IMR-90 (cell line): Measurements from ENCODE around the gene AOX1. TPM values are rescaled to one million over a fixed set of nuclear protein-coding genes. Genes with fewer than 3 reads are reported as not detected.

ENCODE experiments used
- ATAC-seq: fragments of 200-7000 bp; cut with Tn5 transposase; 2 replicates; pipeline ENCODE4 v1.9.1; 2020; ENCODE audit warnings: low read depth, mild to moderate bottlenecking, moderate library complexity
- BruUV-seq: library from RNA; stranded (reverse); fragments of 400-500 nt; replicated peaks from 2 replicates; lab custom pipeline; 2021; lab: Mats Ljungman, UMichigan
- CTCF ChIA-PET: fragments of 300-600 bp; formaldehyde crosslinking; extraction: SDS; loops from one replicate; lab custom pipeline; 2021; ENCODE audit warnings: antibody characterized with exemption; lab: Yijun Ruan, JAX
- POLR2A ChIA-PET: fragments of 300-600 bp; sonication (Branson Sonifier 250); formaldehyde crosslinking; loops from one replicate; lab custom pipeline; 2022; ENCODE audit warnings: antibody characterized with exemption; ENCODE audit not compliant: unreplicated experiment; lab: Charles Lee
- DNase-seq: peaks from one replicate; pipeline ENCODE4 v3.0.0; 2013
- H2AFZ ChIP-seq: replicated peaks from 2 replicates; pipeline ENCODE3; 2013; ENCODE audit warnings: low read length, mild to moderate bottlenecking; ENCODE audit not compliant: poor library complexity
- H2AK5ac ChIP-seq: 2 replicates; pipeline ENCODE4 v1.6.1; 2013; ENCODE audit warnings: low read depth, low read length, inconsistent platforms
- H2AK9ac ChIP-seq: replicated peaks from 2 replicates; pipeline ENCODE3; 2013; ENCODE audit warnings: mild to moderate bottlenecking, low read depth, low read length, moderate library complexity; ENCODE audit not compliant: poor library complexity
- H2BK120ac ChIP-seq: 2 replicates; pipeline ENCODE4 v1.6.1; 2013; ENCODE audit warnings: low read depth, low read length, inconsistent platforms
- H2BK15ac ChIP-seq: 3 replicates; pipeline ENCODE4 v1.6.1; 2013; ENCODE audit warnings: low read depth, low read length, inconsistent platforms
- H2BK20ac ChIP-seq: 2 replicates; pipeline ENCODE4 v1.6.1; 2013; ENCODE audit warnings: low read depth, mild to moderate bottlenecking, inconsistent platforms, low read length, moderate library complexity
- H2BK5ac ChIP-seq: 2 replicates; pipeline ENCODE4 v1.6.1; 2013; ENCODE audit warnings: mild to moderate bottlenecking, low read depth, low read length, inconsistent platforms; ENCODE audit not compliant: poor library complexity, severe bottlenecking
- H3K14ac ChIP-seq: replicated peaks from 2 replicates; pipeline ENCODE4 v1.6.1; 2013; ENCODE audit warnings: low read depth, low read length, inconsistent platforms
- H3K18ac ChIP-seq: 2 replicates; pipeline ENCODE4 v1.6.1; 2013; ENCODE audit warnings: low read depth, low read length, control low read depth
- H3K23ac ChIP-seq: 2 replicates; pipeline ENCODE4 v1.6.1; 2013; ENCODE audit warnings: low read depth, low read length, inconsistent platforms
- H3K27ac ChIP-seq: 2 replicates; pipeline ENCODE4 v1.5.1; 2013; ENCODE audit warnings: mild to moderate bottlenecking, control low read depth, low read length; ENCODE audit not compliant: insufficient read depth
- H3K27me3 ChIP-seq: 2 replicates; pipeline ENCODE4 v1.6.1; 2013; ENCODE audit warnings: low read length; ENCODE audit not compliant: control insufficient read depth, insufficient read depth
- H3K36me3 ChIP-seq: 2 replicates; pipeline ENCODE4 v1.6.1; 2013; ENCODE audit warnings: low read length, mixed read lengths; ENCODE audit not compliant: control insufficient read depth, insufficient read depth
- H3K4ac ChIP-seq: 2 replicates; pipeline ENCODE4 v1.6.1; 2013; ENCODE audit warnings: low read depth, low read length, inconsistent platforms
- H3K4me1 ChIP-seq: 2 replicates; pipeline ENCODE4 v1.6.1; 2013; ENCODE audit warnings: low read length, mixed read lengths; ENCODE audit not compliant: control insufficient read depth, insufficient read depth
- H3K4me2 ChIP-seq: 2 replicates; pipeline ENCODE4 v1.6.1; 2013; ENCODE audit warnings: low read depth, mild to moderate bottlenecking, control low read depth, low read length, moderate library complexity
- H3K4me3 ChIP-seq: 2 replicates; pipeline ENCODE4 v1.5.1; 2013; ENCODE audit warnings: low read depth, mild to moderate bottlenecking, control low read depth, low read length, moderate library complexity; ENCODE audit not compliant: insufficient read depth
- H3K56ac ChIP-seq: 2 replicates; pipeline ENCODE4 v1.6.1; 2013; ENCODE audit warnings: low read length, inconsistent platforms; ENCODE audit not compliant: insufficient read depth; ENCODE audit errors: extremely low read depth
- H3K79me1 ChIP-seq, 2 experiments: 2 replicates each; pipeline ENCODE4 v1.6.1; 2013; ENCODE audit warnings: low read length in 2 of 2, inconsistent platforms in 1 of 2, low read depth in 1 of 2
- H3K9ac ChIP-seq: 2 replicates; pipeline ENCODE4 v1.6.1; 2013; ENCODE audit warnings: low read depth, low read length, control low read depth
- H3K9me1 ChIP-seq: 2 replicates; pipeline ENCODE4 v1.6.1; 2013; ENCODE audit warnings: low read length, inconsistent platforms; ENCODE audit not compliant: insufficient read depth
- H3K9me3 ChIP-seq: 2 replicates; pipeline ENCODE4 v1.6.1; 2013; ENCODE audit warnings: low read length; ENCODE audit not compliant: control insufficient read depth, insufficient read depth
- H4K20me1 ChIP-seq: 2 replicates; pipeline ENCODE4 v1.6.1; 2013; ENCODE audit warnings: low read length, inconsistent platforms; ENCODE audit not compliant: insufficient read depth
- H4K5ac ChIP-seq: 2 replicates; pipeline ENCODE4 v1.6.1; 2013; ENCODE audit warnings: mild to moderate bottlenecking, low read depth, low read length, control low read depth
- H4K8ac ChIP-seq, 2 experiments: 2 replicates each; pipeline ENCODE4 v1.6.1; 2013; ENCODE audit warnings: low read depth in 2 of 2, low read length in 2 of 2, control low read depth in 1 of 2, inconsistent platforms in 1 of 2
- H4K91ac ChIP-seq: 2 replicates; pipeline ENCODE4 v1.6.1; 2013; ENCODE audit warnings: low read depth, low read length, inconsistent platforms; ENCODE audit not compliant: insufficient read depth
- BHLHE40 ChIP-seq: fragments of 150-350 bp; IDR thresholded peaks from 2 replicates; pipeline ENCODE4 v1.6.1; 2016; ENCODE audit warnings: mild to moderate bottlenecking, low read depth, low read length
- CEBPB ChIP-seq: IDR thresholded peaks from 2 replicates; pipeline ENCODE4 v1.6.1; 2012; ENCODE audit warnings: low read depth, low read length, improper control_type of control experiment
- CTCF ChIP-seq: conservative IDR thresholded peaks from 2 replicates; pipeline ENCODE4 v1.5.1; 2012; ENCODE audit warnings: mild to moderate bottlenecking, low read depth, low read length, improper control_type of control experiment
- ELK1 ChIP-seq: fragments of 150-350 bp; IDR thresholded peaks from 2 replicates; pipeline ENCODE4 v1.6.1; 2016; ENCODE audit warnings: low read depth, mild to moderate bottlenecking, low read length, moderate library complexity, borderline replicate concordance
- FOS ChIP-seq: fragments of 150-350 bp; IDR thresholded peaks from 2 replicates; pipeline ENCODE4 v1.6.1; 2016; ENCODE audit warnings: low read depth, low read length
- MAFK ChIP-seq: IDR thresholded peaks from 2 replicates; pipeline ENCODE4 v1.6.1; 2012; ENCODE audit warnings: low read depth, low read length, improper control_type of control experiment
- MAZ ChIP-seq: IDR thresholded peaks from 2 replicates; pipeline ENCODE4 v1.6.1; 2012; ENCODE audit warnings: low read depth, mild to moderate bottlenecking, low read length, improper control_type of control experiment, moderate library complexity, borderline replicate concordance
- MXI1 ChIP-seq: IDR thresholded peaks from 2 replicates; pipeline ENCODE4 v1.6.1; 2012; ENCODE audit warnings: low read depth, mild to moderate bottlenecking, low read length, moderate library complexity, borderline replicate concordance
- NFE2L2 ChIP-seq: fragments of 150-350 bp; IDR thresholded peaks from 2 replicates; pipeline ENCODE4 v1.6.1; 2016; ENCODE audit warnings: low read depth, mild to moderate bottlenecking, low read length
- RAD21 ChIP-seq: IDR thresholded peaks from 2 replicates; pipeline ENCODE4 v1.6.1; 2012; ENCODE audit warnings: low read length, improper control_type of control experiment
- RCOR1 ChIP-seq: IDR thresholded peaks from 2 replicates; pipeline ENCODE4 v1.6.1; 2012; ENCODE audit warnings: mild to moderate bottlenecking, low read length, improper control_type of control experiment; ENCODE audit not compliant: insufficient replicate concordance
- RFX5 ChIP-seq: IDR thresholded peaks from 2 replicates; pipeline ENCODE4 v1.8.0; 2012; ENCODE audit warnings: low read depth, mild to moderate bottlenecking, low read length, moderate library complexity
- WGBS, 2 experiments: methylation state at CpG; one replicate each; pipeline versions ENCODE4 v1.1.5 to v1.1.7; 2013; ENCODE audit warnings: missing lambda C conversion rate in 2 of 2; ENCODE audit not compliant: insufficient read length in 1 of 2; ENCODE audit errors: extremely low coverage in 2 of 2; 5-methylcytosine and 5-hydroxymethylcytosine counted together
- dilution Hi-C: fragments of 300-500 bp; cut with HindIII; formaldehyde crosslinking; loops from one replicate; pipeline ENCODE4 v1.14.3; 2018; ENCODE audit warnings: low sequenced_read_pairs; ENCODE audit not compliant: unreplicated experiment
- in situ Hi-C: fragments of 300-500 bp; cut with MboI; formaldehyde crosslinking; loops from 3 replicates; pipeline ENCODE4 v1.14.3; 2019; ENCODE audit warnings: low sequenced_read_pairs, inconsistent platforms, mixed read lengths
- intact Hi-C: fragments of 100-400 bp; cut with micrococcal nuclease; formaldehyde crosslinking; loops from 2 replicates; pipeline ENCODE4 v1.10.0; 2022
- polyA plus RNA-seq, 3 experiments: library from polyadenylated mRNA; depleted of rRNA; stranded (reverse); fragments of >200 nt; gene quantifications; 2 replicates each; pipeline ENCODE4 v1.2.3, GENCODE V29; 2012; ENCODE audit warnings: low replicate concordance in 1 of 3
- total RNA-seq: library from RNA; depleted of rRNA; stranded (reverse); fragments of >200 nt; gene quantifications from 2 replicates; pipeline ENCODE4 v1.2.3, GENCODE V29; 2012
- TF ChIP-seq, protein P1 (sequence below): fragments of 150-350 bp; IDR thresholded peaks from 2 replicates; pipeline ENCODE4 v1.6.1; 2017; ENCODE audit warnings: mild to moderate bottlenecking, antibody characterized with exemption, low read length, low read depth

The AOX1 gene
- total and polyA plus RNA-seq, 2 of the 4 experiments (the other 2 are of a cell fraction), result 21.7 to 59.9 TPM

DNA sequence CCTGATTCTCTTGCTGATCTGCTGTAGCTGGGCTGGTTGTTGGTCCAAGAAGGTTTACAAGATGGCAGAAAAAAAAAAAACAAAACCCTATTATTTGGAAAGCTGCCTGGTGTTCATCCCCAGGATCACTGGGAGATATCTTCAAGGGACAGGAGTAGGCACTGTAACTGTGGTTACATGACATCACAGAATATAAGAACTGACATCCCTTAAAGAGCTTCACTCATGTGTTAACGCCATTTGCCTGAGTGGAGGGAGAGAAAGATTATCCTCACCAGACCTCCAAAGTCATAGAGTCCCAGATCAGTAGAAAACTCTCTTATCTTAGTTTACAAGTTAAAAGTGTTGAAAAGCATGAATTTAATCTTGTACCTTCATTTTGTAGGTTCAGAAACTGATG, 130.6 kb downstream of the AOX1 start:
- Histone ChIP-seq H2BK15ac (peak overlapping the region; percentile 44; the same call in 1 of the 3 replicates), H4K8ac (no peak overlapping the region), H3K4me3 (no peak overlapping the region), H3K9ac (no peak overlapping the region), H3K27me3 (peaks cover 4% of the 10 kb centered on the region), H3K27ac (no peak overlapping the region), H3K4ac (no peak overlapping the region), H3K4me1 (peaks cover 4% of the 10 kb centered on the region), H4K20me1 (no peaks in the 10 kb centered on the region), H2BK5ac (no peak overlapping the region), H2BK20ac (no peak overlapping the region), H3K14ac (no peak overlapping the region), H2AK5ac (no peak overlapping the region; the same call in 1 of the 2 replicates), H3K79me1 (0 out of 4 replicates have a peak, but pooled peaks cover 0 to 3% of the 10 kb centered on the region in 2 experiments), H3K18ac (no peak overlapping the region), H3K36me3 (no peaks in the 10 kb centered on the region), H2AFZ (no peak overlapping the region), H3K56ac (no peak overlapping the region), H3K23ac (no peak overlapping the region), H3K4me2 (no peak overlapping the region), H3K9me3 (peaks cover 6% of the 10 kb centered on the region), H4K91ac (peak overlapping the region; percentile 46; the same call in 1 of the 2 replicates), H4K5ac (no peak overlapping the region), H3K9me1 (peaks cover 5% of the 10 kb centered on the region; the same call in 1 of the 2 replicates), H2BK120ac (no peak overlapping the region), H2AK9ac (no peak overlapping the region)
- CTCF ChIA-PET, result no interaction called here
- DNase-seq (no peak), ATAC-seq (no peak)
- intact Hi-C loops, result no loop called here
- BruUV-seq, result no TSS peak
- dilution Hi-C loops, result no loop called here
- WGBS, 2 experiments, result no CpG with 5 or more reads among the region's 1 CpG
- POLR2A ChIA-PET, result interaction anchor here (0.6 kb wide), 1 partner anchor 197 kb away, joined by 4 read pairs; no protein-coding TSS in a partner anchor
- TF ChIP-seq CEBPB (no peak), BHLHE40 (no peak), RAD21 (no peak), ELK1 (no peak), RFX5 (no peak), NFE2L2 (no peak), MAFK (no peak), CTCF (no peak), RCOR1 (no peak), FOS (no peak), MAZ (no peak), MXI1 (no peak)
- TF ChIP-seq, protein P1, sequence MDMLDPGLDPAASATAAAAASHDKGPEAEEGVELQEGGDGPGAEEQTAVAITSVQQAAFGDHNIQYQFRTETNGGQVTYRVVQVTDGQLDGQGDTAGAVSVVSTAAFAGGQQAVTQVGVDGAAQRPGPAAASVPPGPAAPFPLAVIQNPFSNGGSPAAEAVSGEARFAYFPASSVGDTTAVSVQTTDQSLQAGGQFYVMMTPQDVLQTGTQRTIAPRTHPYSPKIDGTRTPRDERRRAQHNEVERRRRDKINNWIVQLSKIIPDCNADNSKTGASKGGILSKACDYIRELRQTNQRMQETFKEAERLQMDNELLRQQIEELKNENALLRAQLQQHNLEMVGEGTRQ, result no peak
- in situ Hi-C loops, result no loop called here
